ENCODE measurements around the gene SLC5A6. TPM values are rescaled to one million over a fixed set of nuclear protein-coding genes. Genes with fewer than 3 reads are reported as not detected.

The SLC5A6 gene
- total and polyA plus RNA-seq, 7 experiments from 2014 or later, result 13.2 to 203 (median 32.7) TPM

DNA sequence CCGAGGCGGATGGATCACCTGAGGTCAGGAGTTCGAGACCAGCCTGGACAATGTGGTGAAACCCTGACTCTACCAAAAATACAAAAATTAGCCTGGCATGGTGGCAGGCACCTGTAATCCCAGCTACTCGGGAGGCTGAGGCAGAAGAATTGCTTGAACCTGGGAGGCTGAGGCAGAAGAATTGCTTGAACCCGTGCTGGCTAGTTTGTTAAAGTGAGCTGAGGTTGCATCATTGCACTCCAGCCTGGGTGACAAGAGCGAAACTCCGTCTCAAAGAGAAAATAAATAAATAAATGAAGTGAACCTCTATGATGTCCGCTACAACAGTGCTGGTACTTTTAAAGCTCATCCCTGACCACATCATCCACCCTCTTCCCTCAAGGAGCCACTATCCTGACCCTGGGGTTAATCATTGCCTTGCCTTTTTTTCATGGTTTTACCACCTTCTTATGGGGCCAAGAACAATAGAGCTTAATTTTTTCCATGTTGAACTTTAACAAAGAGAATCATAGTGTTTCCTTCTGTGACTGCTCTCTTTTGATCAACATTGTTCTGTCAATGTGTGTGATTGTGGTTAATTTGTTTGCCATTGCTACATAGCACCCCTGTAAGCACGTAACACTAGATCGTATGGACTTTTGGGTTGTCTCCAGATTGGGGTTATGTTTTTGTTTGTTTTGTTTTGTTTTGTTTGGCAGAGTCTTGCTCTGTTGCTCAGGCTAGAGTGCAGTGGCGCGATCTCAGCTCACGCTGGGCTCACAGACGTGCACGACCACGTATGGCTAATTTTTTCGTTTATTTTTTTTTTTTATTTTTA is 17.3 kb downstream of the SLC5A6 start:
- intact Hi-C loops (cut with micrococcal nuclease), result no loop called here
- Histone ChIP-seq H3K27me3 (ENCODE audit: control insufficient read depth in 2 of 2, insufficient read depth in 2 of 2, low read length in 2 of 2) (no peaks in the 10 kb centered on the region), H3K4me3 (ENCODE audit: low read length) (no peak overlapping the region), H3K36me3 (ENCODE audit: control insufficient read depth in 2 of 3, insufficient read depth in 3 of 3, low read length in 3 of 3) (peaks cover 0 to 3% (median 0%) of the 10 kb centered on the region in 3 experiments), H3K4me1 (ENCODE audit: control insufficient read depth in 2 of 2, insufficient read depth in 2 of 2, low read length in 2 of 2) (no peaks in the 10 kb centered on the region), H3K27ac (ENCODE audit: low read depth, low read length) (no peak overlapping the region), H3K9me3 (ENCODE audit: control insufficient read depth in 2 of 3, low read length in 3 of 3) (no peaks in the 10 kb centered on the region)
- Mint-ChIP-seq H3K27ac (no peak overlapping the region), H3K4me1 (peaks cover 0 to 2% (median 0%) of the 10 kb centered on the region in 7 donors), H3K4me3 (no peak overlapping the region), H3K9me3 (no peaks in the 10 kb centered on the region), H3K36me3 (peaks cover 0 to 3% (median 0%) of the 10 kb centered on the region in 5 donors), H3K27me3 (peaks cover 0 to 10% (median 0%) of the 10 kb centered on the region in 5 donors)
- ChIA-PET POLR2A (no interaction called here), CTCF (interaction anchor here (1.0 kb wide), 1 partner anchor 98 kb away, joined by 3 read pairs; no protein-coding TSS in a partner anchor)
- ATAC-seq, result no peak
- DNase-seq, result no peak

DNA sequence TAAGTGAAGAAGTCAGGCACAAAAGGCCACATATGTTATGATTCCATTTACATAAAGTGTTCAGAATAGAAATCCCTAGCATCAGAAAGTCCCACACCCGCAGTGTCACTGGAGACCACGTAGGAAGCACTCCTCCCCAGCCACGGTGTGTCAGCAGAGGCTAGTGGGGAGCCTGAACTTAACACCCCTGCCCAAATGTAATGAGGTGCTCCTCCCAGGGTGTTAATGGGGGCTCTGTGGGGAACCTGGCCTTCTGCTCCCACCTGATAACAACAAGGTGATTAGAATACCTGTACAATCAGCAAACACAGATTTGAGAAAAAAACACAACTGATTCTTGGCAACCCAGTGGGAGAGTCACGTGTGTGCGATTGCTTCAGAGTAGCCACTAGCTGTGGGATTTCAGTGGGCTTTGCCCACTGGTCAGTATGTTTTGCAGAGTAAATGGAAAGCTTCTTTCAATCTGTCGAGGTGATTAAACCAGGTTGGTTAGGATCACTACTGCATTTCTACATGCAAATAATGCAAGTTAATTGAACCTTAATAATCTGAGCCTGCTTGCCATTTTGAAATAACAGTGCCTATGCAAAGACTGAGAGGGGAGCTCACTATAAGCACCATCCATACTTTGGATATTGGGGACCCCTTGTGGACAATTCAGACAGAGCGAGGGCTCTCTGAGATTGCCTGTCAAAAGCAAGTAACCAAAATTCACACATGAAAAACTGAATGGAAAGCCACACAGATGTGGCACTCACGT is 20.8 kb downstream of the SLC5A6 start:
- Histone ChIP-seq H3K4me1 (ENCODE audit: control insufficient read depth in 2 of 2, insufficient read depth in 2 of 2, low read length in 2 of 2) (no peaks in the 10 kb centered on the region), H3K4me3 (ENCODE audit: low read length) (no peak overlapping the region), H3K36me3 (ENCODE audit: control insufficient read depth in 2 of 3, insufficient read depth in 3 of 3, low read length in 3 of 3) (no peaks in the 10 kb centered on the region), H3K27ac (ENCODE audit: low read depth, low read length) (no peak overlapping the region), H3K9me3 (ENCODE audit: control insufficient read depth in 2 of 3, low read length in 3 of 3) (no peaks in the 10 kb centered on the region), H3K27me3 (ENCODE audit: control insufficient read depth in 2 of 2, insufficient read depth in 2 of 2, low read length in 2 of 2) (no peaks in the 10 kb centered on the region)
- POLR2A ChIA-PET, result no interaction called here
- peaks cover 0 to 2% (median 0%) of the 10 kb centered on the region in 7 donors for H3K4me1 Mint-ChIP-seq
- H3K27ac Mint-ChIP-seq, result no peak overlapping the region
- intact Hi-C loops (cut with micrococcal nuclease), result loop anchor here (1.0 kb wide), 3 partner anchors 93 to 230 kb away; partner anchors contain the start of gene KHK (in 1 of the 2)
- no peaks in the 10 kb centered on the region for H3K36me3 Mint-ChIP-seq
- peak in 7 of 9 donors; percentile 28 to 60 (median 51) for DNase-seq
- peak; percentile 85 for ATAC-seq
- no peaks in the 10 kb centered on the region for H3K9me3 Mint-ChIP-seq
- peaks cover 0 to 15% (median 4%) of the 10 kb centered on the region in 5 donors for H3K27me3 Mint-ChIP-seq
- CTCF ChIA-PET, result interaction anchor here (0.5 to 1.7 kb wide), 6 partner anchors 25 to 232 kb away, joined by 3 to 14 read pairs (median 4); no protein-coding TSS in a partner anchor
- no peak overlapping the region for H3K4me3 Mint-ChIP-seq

DNA sequence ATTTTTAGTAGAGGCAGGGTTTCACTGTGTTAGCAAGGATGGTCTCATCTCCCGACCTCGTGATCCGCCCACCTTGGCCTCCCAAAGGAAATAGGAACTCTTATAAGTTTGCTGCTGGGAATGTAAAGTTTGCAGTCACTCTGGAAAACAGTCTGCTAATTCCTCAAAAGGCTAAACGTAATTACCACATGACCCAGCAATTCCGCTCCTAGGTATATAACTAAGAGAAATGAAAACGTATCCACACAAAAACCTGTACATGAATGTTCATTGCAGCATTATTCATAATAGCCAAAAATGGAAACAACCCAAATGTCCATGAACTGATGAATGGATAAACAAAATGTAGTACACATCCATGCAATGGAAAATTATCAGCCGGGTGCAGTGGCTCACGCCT is 22.1 kb downstream of the SLC5A6 start:
- Histone ChIP-seq H3K4me1 (ENCODE audit: control insufficient read depth in 2 of 2, insufficient read depth in 2 of 2, low read length in 2 of 2) (no peaks in the 10 kb centered on the region), H3K27ac (ENCODE audit: low read depth, low read length) (no peak overlapping the region), H3K4me3 (ENCODE audit: low read length) (no peak overlapping the region), H3K36me3 (ENCODE audit: control insufficient read depth in 2 of 3, insufficient read depth in 3 of 3, low read length in 3 of 3) (no peaks in the 10 kb centered on the region), H3K9me3 (ENCODE audit: control insufficient read depth in 2 of 3, low read length in 3 of 3) (no peaks in the 10 kb centered on the region), H3K27me3 (ENCODE audit: control insufficient read depth in 2 of 2, insufficient read depth in 2 of 2, low read length in 2 of 2) (no peaks in the 10 kb centered on the region)
- no peaks in the 10 kb centered on the region for H3K9me3 Mint-ChIP-seq
- H3K4me1 Mint-ChIP-seq, result peaks cover 0 to 2% (median 0%) of the 10 kb centered on the region in 7 donors
- ChIA-PET POLR2A (no interaction called here), CTCF (interaction anchor here (0.6 kb wide), 1 partner anchor 230 kb away, joined by 3 read pairs; no protein-coding TSS in a partner anchor)
- no peak overlapping the region for H3K27ac Mint-ChIP-seq
- H3K27me3 Mint-ChIP-seq, result peaks cover 0 to 23% (median 8%) of the 10 kb centered on the region in 5 donors
- DNase-seq (no peak), ATAC-seq (no peak)
- no peak overlapping the region for H3K4me3 Mint-ChIP-seq
- no peaks in the 10 kb centered on the region for H3K36me3 Mint-ChIP-seq
- intact Hi-C loops (cut with micrococcal nuclease), result no loop called here

DNA sequence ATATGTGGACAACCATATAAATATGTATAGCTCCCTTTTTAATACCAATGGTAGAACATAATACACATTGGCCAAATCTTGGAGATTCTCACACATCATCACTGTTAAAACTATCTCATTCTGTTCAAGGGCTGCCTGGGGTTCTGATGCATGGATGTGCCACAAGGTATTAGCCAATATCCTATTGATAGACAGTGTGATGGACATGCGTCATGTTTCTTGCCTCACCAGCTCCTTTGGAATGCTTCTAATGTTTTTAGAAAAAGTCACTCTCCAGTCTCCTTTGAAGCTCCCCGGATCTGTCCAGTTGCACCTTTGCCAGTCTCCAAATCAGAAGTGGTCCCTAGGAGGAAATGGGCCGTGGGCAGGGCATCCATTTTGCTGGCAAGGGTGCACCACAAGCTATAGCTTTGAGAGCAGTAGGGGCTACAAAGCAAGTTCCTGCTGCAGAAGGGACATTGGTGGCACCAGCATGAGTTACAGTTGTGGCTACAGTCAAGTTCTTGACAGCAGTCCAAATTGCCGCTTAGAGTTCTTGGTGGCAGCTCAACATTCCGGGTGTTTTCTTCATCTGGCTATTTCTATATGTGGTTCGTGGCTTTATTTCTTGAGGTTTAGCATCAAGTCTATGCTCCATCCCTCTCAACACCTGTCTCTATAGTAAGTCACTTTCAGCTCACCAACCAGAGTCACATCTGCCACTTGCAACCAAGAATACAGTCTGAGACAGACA is 25.3 kb downstream of the SLC5A6 start:
- H3K4me1 Mint-ChIP-seq, result peaks cover 0 to 2% (median 0%) of the 10 kb centered on the region in 7 donors
- H3K4me3 Mint-ChIP-seq, result no peak overlapping the region
- POLR2A ChIA-PET, result no interaction called here
- ATAC-seq, result no peak
- Histone ChIP-seq H3K4me3 (ENCODE audit: low read length) (no peak overlapping the region), H3K4me1 (ENCODE audit: control insufficient read depth in 2 of 2, insufficient read depth in 2 of 2, low read length in 2 of 2) (no peaks in the 10 kb centered on the region), H3K27ac (ENCODE audit: low read depth, low read length) (no peak overlapping the region), H3K27me3 (ENCODE audit: control insufficient read depth in 2 of 2, insufficient read depth in 2 of 2, low read length in 2 of 2) (no peaks in the 10 kb centered on the region), H3K36me3 (ENCODE audit: control insufficient read depth in 2 of 3, insufficient read depth in 3 of 3, low read length in 3 of 3) (no peaks in the 10 kb centered on the region), H3K9me3 (ENCODE audit: control insufficient read depth in 2 of 3, low read length in 3 of 3) (no peaks in the 10 kb centered on the region)
- H3K36me3 Mint-ChIP-seq, result no peaks in the 10 kb centered on the region
- DNase-seq, result no peak
- CTCF ChIA-PET, result interaction anchor here (1.1 kb wide), 1 partner anchor 12 kb away, joined by 5 read pairs; no protein-coding TSS in a partner anchor
- no peaks in the 10 kb centered on the region for H3K9me3 Mint-ChIP-seq
- no peak overlapping the region for H3K27ac Mint-ChIP-seq
- intact Hi-C loops (cut with micrococcal nuclease), result no loop called here
- H3K27me3 Mint-ChIP-seq, result peaks cover 4 to 28% (median 13%) of the 10 kb centered on the region in 5 donors

DNA sequence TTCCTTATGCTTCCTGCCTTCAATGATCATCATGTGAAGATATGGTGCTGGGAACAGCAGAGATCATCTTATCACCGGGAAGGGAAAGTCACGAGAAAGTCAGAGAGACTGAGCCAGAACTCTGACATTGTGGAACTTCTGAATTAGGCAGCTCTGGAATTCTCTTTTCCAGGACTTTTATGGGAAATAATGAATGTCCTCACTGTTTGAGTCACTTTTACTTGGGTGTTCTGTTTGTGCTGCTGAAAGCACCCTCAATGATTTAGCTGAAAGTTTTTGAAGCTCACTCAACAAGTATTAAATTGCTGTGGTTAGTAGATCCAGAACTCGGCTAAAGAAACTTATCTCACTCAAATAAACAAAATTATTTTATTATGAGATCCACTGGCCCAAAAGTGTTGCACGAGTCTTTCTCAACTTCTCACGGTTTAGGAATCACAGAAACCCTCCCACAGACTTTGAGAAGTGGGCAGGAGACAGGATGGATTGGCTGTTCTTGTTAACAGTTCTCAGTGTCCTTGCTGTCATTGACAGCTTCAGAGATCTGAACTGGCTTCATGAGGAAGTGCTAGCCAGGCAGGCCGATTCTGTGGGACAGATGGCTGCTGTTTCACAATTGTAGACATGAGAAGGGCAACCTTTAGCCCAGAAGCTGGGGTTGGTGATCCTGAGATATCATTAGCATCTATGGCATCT is 26.6 kb downstream of the SLC5A6 start:
- no peaks in the 10 kb centered on the region for H3K36me3 ChIP-seq (ENCODE audit: control insufficient read depth in 2 of 3, insufficient read depth in 3 of 3, low read length in 3 of 3)
- Mint-ChIP-seq H3K4me1 (peaks cover 0 to 2% (median 0%) of the 10 kb centered on the region in 7 donors), H3K36me3 (no peaks in the 10 kb centered on the region), H3K9me3 (no peaks in the 10 kb centered on the region), H3K4me3 (no peak overlapping the region), H3K27ac (no peak overlapping the region), H3K27me3 (peaks cover 4 to 38% (median 25%) of the 10 kb centered on the region in 5 donors)
- ChIA-PET POLR2A (no interaction called here), CTCF (no interaction called here)
- intact Hi-C loops (cut with micrococcal nuclease), result no loop called here
- ATAC-seq (no peak), DNase-seq (no peak)
- no peak overlapping the region for H3K27ac ChIP-seq (ENCODE audit: low read depth, low read length)
- H3K4me3 ChIP-seq (ENCODE audit: low read length), result no peak overlapping the region
- H3K9me3 ChIP-seq (ENCODE audit: control insufficient read depth in 2 of 3, low read length in 3 of 3), result no peaks in the 10 kb centered on the region
- no peaks in the 10 kb centered on the region for H3K4me1 ChIP-seq (ENCODE audit: control insufficient read depth in 2 of 2, insufficient read depth in 2 of 2, low read length in 2 of 2)
- no peaks in the 10 kb centered on the region for H3K27me3 ChIP-seq (ENCODE audit: control insufficient read depth in 2 of 2, insufficient read depth in 2 of 2, low read length in 2 of 2)

DNA sequence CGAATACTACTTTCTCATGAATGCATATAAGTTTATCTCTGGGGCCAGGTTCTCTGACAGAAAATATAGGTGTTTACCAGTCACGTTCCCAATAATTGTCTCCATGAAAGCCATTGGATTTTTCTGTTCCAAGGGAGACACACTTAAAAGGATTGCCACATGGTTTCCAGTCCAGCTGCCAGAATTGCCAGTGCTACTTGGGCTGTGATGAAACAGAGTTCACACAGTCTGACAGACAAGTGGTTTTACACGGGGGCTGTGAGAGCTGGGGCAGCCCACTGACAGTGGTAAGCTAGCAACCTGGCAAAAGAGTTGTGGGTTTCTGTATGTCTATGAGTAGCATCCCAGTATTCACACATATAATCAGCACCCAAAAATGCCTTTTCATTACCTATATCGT is 28.0 kb downstream of the SLC5A6 start:
- H3K4me1 ChIP-seq (ENCODE audit: control insufficient read depth in 2 of 2, insufficient read depth in 2 of 2, low read length in 2 of 2), result no peaks in the 10 kb centered on the region
- intact Hi-C loops (cut with micrococcal nuclease), result no loop called here
- CTCF ChIA-PET, result no interaction called here
- no peak for ATAC-seq
- no peak overlapping the region for H3K27ac ChIP-seq (ENCODE audit: low read depth, low read length)
- DNase-seq, result no peak
- H3K9me3 ChIP-seq (ENCODE audit: control insufficient read depth in 2 of 3, low read length in 3 of 3), result no peaks in the 10 kb centered on the region
- no peak overlapping the region for H3K4me3 ChIP-seq (ENCODE audit: low read length)
- H3K36me3 ChIP-seq (ENCODE audit: control insufficient read depth in 2 of 3, insufficient read depth in 3 of 3, low read length in 3 of 3), result no peaks in the 10 kb centered on the region
- H3K27me3 Mint-ChIP-seq, result peaks cover 13 to 48% (median 34%) of the 10 kb centered on the region in 5 donors
- no peak overlapping the region for H3K27ac Mint-ChIP-seq
- H3K4me1 Mint-ChIP-seq, result peaks cover 0 to 3% (median 0%) of the 10 kb centered on the region in 7 donors
- no peaks in the 10 kb centered on the region for H3K9me3 Mint-ChIP-seq
- POLR2A ChIA-PET, result interaction anchor here (0.6 kb wide), 1 partner anchor 24 kb away, joined by 4 read pairs; no protein-coding TSS in a partner anchor
- no peak overlapping the region for H3K4me3 Mint-ChIP-seq
- H3K36me3 Mint-ChIP-seq, result no peaks in the 10 kb centered on the region
- no peaks in the 10 kb centered on the region for H3K27me3 ChIP-seq (ENCODE audit: control insufficient read depth in 2 of 2, insufficient read depth in 2 of 2, low read length in 2 of 2)

All from naive thymus-derived CD4-positive, alpha-beta T cell (primary cell).